HepG2 (cell line): ENCODE measurements around the gene BMPR1B. TPM values are rescaled to one million over a fixed set of nuclear protein-coding genes. Genes with fewer than 3 reads are reported as not detected.

Source experiments
- ATAC-seq: fragments of 200-7000 bp; cut with Tn5 transposase; 3 replicates; pipeline ENCODE4 v1.9.1; 2020; ENCODE audit warnings: mild to moderate bottlenecking, moderate library complexity
- BruUV-seq: library from RNA; stranded (reverse); fragments of 400-500 nt; replicated peaks from 2 replicates; lab custom pipeline; 2021; lab: Mats Ljungman, UMichigan
- CTCF ChIA-PET: fragments of 300-600 bp; formaldehyde crosslinking; extraction: SDS; loops from one replicate; lab custom pipeline; 2021; ENCODE audit warnings: low total read pairs, inconsistent platforms, low intra/inter-chr PET ratio; lab: Yijun Ruan, JAX
- POLR2A ChIA-PET: fragments of 350-600 bp; sonication (Branson Sonifier 250); formaldehyde crosslinking; loops from one replicate; lab custom pipeline; 2020; ENCODE audit warnings: antibody characterized with exemption, inconsistent platforms; lab: Yijun Ruan, JAX
- DNase-seq: peaks from one replicate; pipeline ENCODE4 v3.0.0-alpha.2; 2015; ENCODE audit warnings: low spot score
- FAIRE-seq: peaks from 3 replicates; lab custom pipeline; 2011; peaks lifted over from hg19 to GRCh38; lab: Jason Lieb, UNC
- H2AFZ ChIP-seq: one replicate; pipeline ENCODE4 v1.6.1; 2011; ENCODE audit warnings: low read length, inconsistent platforms
- H3K27ac ChIP-seq: fragments of 300-600 bp; 3 replicates; pipeline ENCODE4 v1.8.0; 2011; ENCODE audit warnings: mixed run types, mild to moderate bottlenecking, mixed read lengths, low read length, inconsistent platforms; ENCODE audit not compliant: insufficient read depth; ENCODE audit errors: extremely low read length
- H3K27me3 ChIP-seq, 2 experiments: fragments of 200-600 bp in 1 of 2; 2 replicates in 1 of 2; 3 replicates in 1 of 2; pipeline versions ENCODE4 v1.6.0 to v1.8.0; 2011; ENCODE audit warnings: low read length in 2 of 2, mild to moderate bottlenecking in 2 of 2, moderate library complexity in 2 of 2, inconsistent platforms in 1 of 2; ENCODE audit not compliant: insufficient read depth in 2 of 2, control insufficient read depth in 1 of 2
- H3K36me3 ChIP-seq, 2 experiments: fragments of 200-600 bp in 1 of 2; replicated peaks in 1 of 2; 2 replicates in 1 of 2; 3 replicates in 1 of 2; pipeline versions ENCODE4 v1.5.1 to v1.8.0; 2011; ENCODE audit warnings: low read length in 2 of 2, inconsistent platforms in 1 of 2; ENCODE audit not compliant: insufficient read depth in 2 of 2, control insufficient read depth in 1 of 2
- H3K4me1 ChIP-seq: 2 replicates; pipeline ENCODE4 v1.5.1; 2012; ENCODE audit warnings: low read length, inconsistent platforms; ENCODE audit not compliant: insufficient read depth
- H3K4me2 ChIP-seq: 2 replicates; pipeline ENCODE4 v1.6.0; 2011; ENCODE audit warnings: low read depth, low read length, inconsistent platforms
- H3K4me3 ChIP-seq, 3 experiments: fragments of 200-600 bp in 1 of 3; sonication (generic), shearing (Covaris generic) in 1 of 3; replicated peaks in 1 of 3; 2 replicates each; pipeline ENCODE4 v1.5.1; 2011 to 2016; ENCODE audit warnings: low read length in 3 of 3, inconsistent platforms in 2 of 3, low read depth in 2 of 3, mild to moderate bottlenecking in 2 of 3, control low read depth in 1 of 3, mixed read lengths in 1 of 3; ENCODE audit not compliant: insufficient read depth in 1 of 3
- H3K79me2 ChIP-seq: one replicate; pipeline ENCODE4 v1.6.1; 2011; ENCODE audit warnings: low read length, inconsistent platforms; ENCODE audit not compliant: insufficient read depth
- H3K9ac ChIP-seq: 2 replicates; pipeline ENCODE4 v1.6.0; 2011; ENCODE audit warnings: mild to moderate bottlenecking, low read depth, low read length, inconsistent platforms; ENCODE audit not compliant: insufficient read depth
- H3K9me3 ChIP-seq: 2 replicates; pipeline ENCODE4 v1.5.1; 2012; ENCODE audit warnings: mild to moderate bottlenecking, low read length
- H4K20me1 ChIP-seq: 2 replicates; pipeline ENCODE4 v1.6.0; 2011; ENCODE audit warnings: inconsistent platforms, mild to moderate bottlenecking, low read length, moderate library complexity; ENCODE audit not compliant: insufficient read depth
- AHR ChIP-seq: IDR thresholded peaks from 2 replicates; pipeline ENCODE4 v1.6.1; 2018; ENCODE audit warnings: missing genetic modification reagents, missing compliant biosample characterization
- ARNT ChIP-seq: fragments of 450-650 bp; IDR thresholded peaks from 2 replicates; pipeline ENCODE4 v1.6.1; 2017
- CBX1 ChIP-seq: IDR thresholded peaks from one replicate; pipeline ENCODE4 v1.6.1; 2016; ENCODE audit warnings: antibody characterized with exemption, low read depth
- ELF3 ChIP-seq: IDR thresholded peaks from 2 replicates; pipeline ENCODE4 v1.6.1; 2016; ENCODE audit warnings: missing genetic modification reagents, missing compliant biosample characterization
- ESRRA ChIP-seq: sonication (generic); formaldehyde crosslinking; IDR thresholded peaks from 2 replicates; pipeline ENCODE4 v1.5.1; 2020; ENCODE audit warnings: mild to moderate bottlenecking, low read depth, missing genetic modification reagents
- JUN ChIP-seq: sonication (generic); formaldehyde crosslinking; IDR thresholded peaks from 2 replicates; pipeline ENCODE4 v1.4.0; 2020; ENCODE audit warnings: mild to moderate bottlenecking, missing genetic modification reagents
- KDM5A ChIP-seq: fragments of 200-600 bp; sonication (generic); IDR thresholded peaks from 2 replicates; pipeline ENCODE4 v1.7.0; 2018; ENCODE audit warnings: antibody characterized with exemption, mild to moderate bottlenecking, low read length, borderline replicate concordance
- MIXL1 ChIP-seq: IDR thresholded peaks from 2 replicates; pipeline ENCODE4 v1.6.1; 2016
- MYNN ChIP-seq: sonication (generic); formaldehyde crosslinking; IDR thresholded peaks from 2 replicates; pipeline ENCODE4 v1.4.0; 2020; ENCODE audit warnings: mild to moderate bottlenecking, low read depth, missing genetic modification reagents
- NFKBIZ ChIP-seq: IDR thresholded peaks from 2 replicates; pipeline ENCODE4 v1.6.1; 2018; ENCODE audit warnings: missing genetic modification reagents, missing compliant biosample characterization
- PRMT3 ChIP-seq: sonication (generic); formaldehyde crosslinking; IDR thresholded peaks from 2 replicates; pipeline ENCODE4 v1.8.1; 2022; ENCODE audit warnings: low read depth, mild to moderate bottlenecking, moderate library complexity, missing genetic modification reagents, borderline replicate concordance
- SP2 ChIP-seq: sonication (generic); formaldehyde crosslinking; IDR thresholded peaks from 2 replicates; pipeline ENCODE4 v1.5.1; 2020; ENCODE audit warnings: mild to moderate bottlenecking, missing genetic modification reagents
- TBL1XR1 ChIP-seq: fragments of 150-350 bp; IDR thresholded peaks from 2 replicates; pipeline ENCODE4 v1.6.1; 2014; ENCODE audit warnings: borderline replicate concordance, low read length; ENCODE audit not compliant: partially characterized antibody
- ZNF337 ChIP-seq: sonication (generic); formaldehyde crosslinking; IDR thresholded peaks from 2 replicates; pipeline ENCODE4 v1.5.1; 2020; ENCODE audit warnings: missing genetic modification reagents, low read depth, mild to moderate bottlenecking, borderline replicate concordance
- ZNF383 ChIP-seq: sonication (generic); formaldehyde crosslinking; IDR thresholded peaks from 2 replicates; pipeline ENCODE4 v1.4.0; 2020; ENCODE audit warnings: missing genetic modification reagents, mild to moderate bottlenecking, borderline replicate concordance
- ZNF577 ChIP-seq: sonication (generic); formaldehyde crosslinking; IDR thresholded peaks from 2 replicates; pipeline ENCODE4 v1.4.0; 2020; ENCODE audit warnings: mild to moderate bottlenecking, low read depth, missing genetic modification reagents, borderline replicate concordance
- ZSCAN29 ChIP-seq: sonication (generic); formaldehyde crosslinking; conservative IDR thresholded peaks from 2 replicates; pipeline ENCODE4 v1.4.0; 2020; ENCODE audit warnings: mild to moderate bottlenecking, missing genetic modification reagents
- ZSCAN30 ChIP-seq: sonication (generic); formaldehyde crosslinking; IDR thresholded peaks from 2 replicates; pipeline ENCODE4 v1.5.0; 2020; ENCODE audit warnings: mild to moderate bottlenecking, missing genetic modification reagents
- WGBS: methylation state at CpG from one replicate; pipeline ENCODE4 v1.1.6; 2017; ENCODE audit warnings: low lambda C conversion rate; 5-methylcytosine and 5-hydroxymethylcytosine counted together
- in situ Hi-C: cut with HindIII; loops from 2 replicates; pipeline ENCODE4 v1.10.0; 2017; ENCODE audit warnings: low pct_unique_long_range_greater_than_20kb; ENCODE audit not compliant: extremely low pct_ligation_motif_present
- intact Hi-C: fragments of 100-400 bp; cut with micrococcal nuclease; formaldehyde crosslinking; loops from one replicate; pipeline ENCODE4 v1.10.0; 2022; ENCODE audit not compliant: unreplicated experiment
- polyA plus RNA-seq, 8 experiments: library from polyadenylated mRNA; depleted of rRNA in 3 of 8; stranded (reverse) in 7 of 8; unstranded in 1 of 8; fragments of >200 nt; fragmentation: Illumina TruSeq in 4 of 8; extraction: Trizol in 4 of 8; gene quantifications; 2 replicates each; pipeline versions ENCODE4 v1.2.1 to v1.2.3, GENCODE V29; 2011 to 2016; ENCODE audit warnings: low read depth in 4 of 8, missing spikeins in 1 of 8, mixed read lengths in 1 of 8; ENCODE audit not compliant: insufficient read depth in 1 of 8
- total RNA-seq, 5 experiments: library from RNA; depleted of rRNA; stranded (reverse); fragments of >200 nt; fragmentation: Illumina TruSeq; extraction: Trizol; gene quantifications; 2 replicates each; pipeline ENCODE4 v1.2.3, GENCODE V29; 2016; ENCODE audit warnings: low read depth in 1 of 5
- TF ChIP-seq, protein P1 (sequence below), 2 experiments: IDR thresholded peaks; 2 replicates each; pipeline ENCODE4 v1.6.1; 2011 to 2012; ENCODE audit warnings: low read length in 2 of 2, borderline replicate concordance in 1 of 2, low read depth in 1 of 2, mild to moderate bottlenecking in 1 of 2, moderate library complexity in 1 of 2

The BMPR1B gene
- total and polyA plus RNA-seq, 2 of the 13 experiments (the other 11 are each of a cell fraction or from before 2014, with no cell fraction given) = 0.07 TPM; not detected in 1

DNA sequence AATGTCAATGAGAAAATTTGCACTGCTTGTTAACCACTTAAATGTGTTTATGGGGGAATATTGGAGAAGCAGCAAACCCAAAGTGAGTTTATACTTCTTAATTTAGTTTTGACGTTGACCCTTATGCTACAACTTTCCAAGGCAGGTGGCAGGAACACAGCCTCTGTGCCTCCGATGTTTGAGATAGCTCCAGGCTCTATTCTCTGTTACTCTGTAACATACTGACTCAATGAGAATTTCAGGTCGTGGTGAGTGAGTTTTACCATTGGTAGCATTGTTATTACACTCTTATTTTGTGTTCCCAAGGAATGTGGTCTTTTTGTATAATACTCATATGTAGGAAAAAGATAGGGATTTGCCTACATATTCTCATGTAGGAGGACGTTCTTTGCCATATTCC is 210.7 kb downstream of the BMPR1B start:
- Histone ChIP-seq H3K27ac (no peak overlapping the region), H2AFZ (no peak overlapping the region), H3K4me1 (no peaks in the 10 kb centered on the region), H3K4me2 (no peak overlapping the region), H3K9ac (no peak overlapping the region), H4K20me1 (no peaks in the 10 kb centered on the region), H3K27me3 (no peaks in the 10 kb centered on the region), H3K9me3 (no peaks in the 10 kb centered on the region), H3K79me2 (no peaks in the 10 kb centered on the region), H3K4me3 (no peak overlapping the region), H3K36me3 (no peaks in the 10 kb centered on the region)
- FAIRE-seq = no peak
- in situ Hi-C loops = no loop called here
- no peak for TF ChIP-seq JUN
- TF ChIP-seq SP2 (CRISPR knock-in tag) = no peak
- no peak for TF ChIP-seq ZNF383 (CRISPR knock-in tag)
- TF ChIP-seq PRMT3 = no peak
- TF ChIP-seq ZSCAN29 (CRISPR knock-in tag) = no peak
- no peak for TF ChIP-seq ZSCAN30 (CRISPR knock-in tag)
- no peak for TF ChIP-seq ELF3 (CRISPR knock-in tag)
- no peak for DNase-seq
- intact Hi-C loops = no loop called here
- no TSS peak for BruUV-seq
- no peak for ATAC-seq
- WGBS = 15% methylated on average over 4 of the region's 4 CpGs
- ChIA-PET CTCF (no interaction called here), POLR2A (no interaction called here)

DNA sequence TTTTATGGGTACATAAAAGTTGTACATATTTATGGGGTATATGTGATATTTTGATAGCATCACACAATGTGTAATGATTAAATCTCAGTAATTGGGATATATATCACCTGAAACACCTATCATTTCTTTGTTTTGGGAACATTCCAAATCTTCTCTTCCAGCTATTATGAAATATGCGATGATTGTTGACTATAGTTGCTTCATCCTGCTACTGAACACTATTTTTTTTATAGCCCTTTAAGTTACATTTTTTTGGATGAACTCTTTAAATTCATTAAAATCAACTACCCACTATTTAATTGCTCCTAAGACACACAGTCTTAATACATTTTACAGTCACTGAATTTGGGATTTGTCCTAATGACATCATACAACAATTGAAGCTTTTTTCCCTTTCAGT is 212.9 kb downstream of the BMPR1B start:
- H3K4me3 ChIP-seq = no peak overlapping the region
- H3K9ac ChIP-seq = no peak overlapping the region
- BruUV-seq = no TSS peak
- H3K27me3 ChIP-seq = no peaks in the 10 kb centered on the region
- no peak overlapping the region for H3K4me2 ChIP-seq
- H3K27ac ChIP-seq = no peak overlapping the region
- WGBS = 53% methylated on average over 1 of the region's 1 CpG
- no peak for FAIRE-seq
- POLR2A ChIA-PET = no interaction called here
- intact Hi-C loops (no loop called here), in situ Hi-C loops (no loop called here)
- H2AFZ ChIP-seq = no peak overlapping the region
- CTCF ChIA-PET = no interaction called here
- H3K36me3 ChIP-seq = no peaks in the 10 kb centered on the region
- no peak for ATAC-seq
- H3K4me1 ChIP-seq = no peaks in the 10 kb centered on the region
- no peaks in the 10 kb centered on the region for H3K79me2 ChIP-seq
- H4K20me1 ChIP-seq = no peaks in the 10 kb centered on the region
- no peaks in the 10 kb centered on the region for H3K9me3 ChIP-seq
- DNase-seq = no peak
- TF ChIP-seq MIXL1 (CRISPR knock-in tag) = no peak
- TF ChIP-seq NFKBIZ (CRISPR knock-in tag) = no peak
- TF ChIP-seq, protein P1, sequence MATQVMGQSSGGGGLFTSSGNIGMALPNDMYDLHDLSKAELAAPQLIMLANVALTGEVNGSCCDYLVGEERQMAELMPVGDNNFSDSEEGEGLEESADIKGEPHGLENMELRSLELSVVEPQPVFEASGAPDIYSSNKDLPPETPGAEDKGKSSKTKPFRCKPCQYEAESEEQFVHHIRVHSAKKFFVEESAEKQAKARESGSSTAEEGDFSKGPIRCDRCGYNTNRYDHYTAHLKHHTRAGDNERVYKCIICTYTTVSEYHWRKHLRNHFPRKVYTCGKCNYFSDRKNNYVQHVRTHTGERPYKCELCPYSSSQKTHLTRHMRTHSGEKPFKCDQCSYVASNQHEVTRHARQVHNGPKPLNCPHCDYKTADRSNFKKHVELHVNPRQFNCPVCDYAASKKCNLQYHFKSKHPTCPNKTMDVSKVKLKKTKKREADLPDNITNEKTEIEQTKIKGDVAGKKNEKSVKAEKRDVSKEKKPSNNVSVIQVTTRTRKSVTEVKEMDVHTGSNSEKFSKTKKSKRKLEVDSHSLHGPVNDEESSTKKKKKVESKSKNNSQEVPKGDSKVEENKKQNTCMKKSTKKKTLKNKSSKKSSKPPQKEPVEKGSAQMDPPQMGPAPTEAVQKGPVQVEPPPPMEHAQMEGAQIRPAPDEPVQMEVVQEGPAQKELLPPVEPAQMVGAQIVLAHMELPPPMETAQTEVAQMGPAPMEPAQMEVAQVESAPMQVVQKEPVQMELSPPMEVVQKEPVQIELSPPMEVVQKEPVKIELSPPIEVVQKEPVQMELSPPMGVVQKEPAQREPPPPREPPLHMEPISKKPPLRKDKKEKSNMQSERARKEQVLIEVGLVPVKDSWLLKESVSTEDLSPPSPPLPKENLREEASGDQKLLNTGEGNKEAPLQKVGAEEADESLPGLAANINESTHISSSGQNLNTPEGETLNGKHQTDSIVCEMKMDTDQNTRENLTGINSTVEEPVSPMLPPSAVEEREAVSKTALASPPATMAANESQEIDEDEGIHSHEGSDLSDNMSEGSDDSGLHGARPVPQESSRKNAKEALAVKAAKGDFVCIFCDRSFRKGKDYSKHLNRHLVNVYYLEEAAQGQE (IDR thresholded peaks at IDR 0.05; ENCODE audit: borderline replicate concordance in 1 of 2, low read depth in 1 of 2, low read length in 2 of 2) = no peak
- no peak for TF ChIP-seq AHR (CRISPR knock-in tag)
- no peak for TF ChIP-seq TBL1XR1
- no peak for TF ChIP-seq ZNF577
- no peak for TF ChIP-seq MYNN
- no peak for TF ChIP-seq CBX1
- TF ChIP-seq KDM5A = no peak
- no peak for TF ChIP-seq ZNF337 (CRISPR knock-in tag)
- no peak for TF ChIP-seq ESRRA (CRISPR knock-in tag)
- TF ChIP-seq ARNT = no peak
